Activated CD4-positive, alpha-beta T cell treated with anti-CD3 and anti-CD28 coated beads for 36 hours (primary cell): ENCODE results near the gene APBB1IP. TPM values are rescaled to one million over a fixed set of nuclear protein-coding genes. Genes with fewer than 3 reads are reported as not detected.
"Not testable (repeated sequence)": the region's sequence is repeated elsewhere in the genome, so short reads cannot be mapped to it uniquely, and the experiment has no call there.

ENCODE experiments used
- ATAC-seq: fragments of 200-7000 bp; cut with Tn5 transposase; one replicate; pipeline ENCODE4 v1.10.0; 2021; ENCODE audit warnings: mild to moderate bottlenecking, moderate library complexity
- CTCF ChIA-PET: fragments of 350-600 bp; sonication (Branson Sonifier 250); formaldehyde crosslinking; loops from one replicate; lab custom pipeline; 2021; ENCODE audit warnings: antibody characterized with exemption; lab: Charles Lee
- POLR2A ChIA-PET: fragments of 350-600 bp; sonication (Branson Sonifier 250); formaldehyde crosslinking; loops from one replicate; lab custom pipeline; 2021; ENCODE audit warnings: antibody characterized with exemption, inconsistent platforms; lab: Charles Lee
- DNase-seq: peaks from one replicate; pipeline ENCODE4 v3.0.0-alpha.2; 2020
- H3K27ac Mint-ChIP-seq: one replicate; pipeline ENCODE4 v1.8.0; 2021; ENCODE audit warnings: mixed read lengths
- H3K27me3 Mint-ChIP-seq: one replicate; pipeline ENCODE4 v1.8.0; 2021; ENCODE audit warnings: mixed read lengths
- H3K36me3 Mint-ChIP-seq: one replicate; pipeline ENCODE4 v1.8.0; 2021; ENCODE audit warnings: low read depth, mixed read lengths
- H3K4me1 Mint-ChIP-seq: one replicate; pipeline ENCODE4 v1.8.0; 2021; ENCODE audit warnings: mixed read lengths
- H3K4me3 Mint-ChIP-seq: one replicate; pipeline ENCODE4 v1.8.0; 2021; ENCODE audit warnings: mild to moderate bottlenecking, moderate library complexity, mixed read lengths
- H3K9me3 Mint-ChIP-seq: one replicate; pipeline ENCODE4 v1.8.0; 2021; ENCODE audit warnings: low read depth, mixed read lengths
- intact Hi-C, 2 experiments: fragments of 100-400 bp; cut with DNase I in 1 of 2; cut with micrococcal nuclease in 1 of 2; formaldehyde crosslinking; loops; one replicate each; pipeline versions ENCODE4 v1.14.2 to v1.15.1; 2022 to 2024; cut with DNase I, micrococcal nuclease
- total RNA-seq, 2 experiments: library from RNA; stranded (reverse); gene quantifications; one replicate each; pipeline ENCODE4 v1.2.3, GENCODE V29; 2021

Gene APBB1IP
- total RNA-seq, 2 experiments from 2014 or later = 53.3 to 66.4 TPM

GRCh38 chr10:26474845-26475244, 36.7 kb downstream of the APBB1IP start:
- POLR2A ChIA-PET, H3K27me3 Mint-ChIP-seq: not testable (repeated sequence)

GRCh38 chr10:26475386-26475785, 37.2 kb downstream of the APBB1IP start:
- intact Hi-C loops = loop anchor here (1.0 kb wide), 2 partner anchors 8 to 12 kb away; no protein-coding TSS in a partner anchor
- DNase-seq = no peak
- peak overlapping the region; percentile 47 for H3K4me3 Mint-ChIP-seq
- peaks cover 46% of the 10 kb centered on the region for H3K36me3 Mint-ChIP-seq
- ChIA-PET POLR2A (interaction anchor here (0.7 kb wide), 1 partner anchor 1827 kb away, joined by 8 read pairs; no protein-coding TSS in a partner anchor), CTCF (interaction anchor here (0.9 kb wide), 1 partner anchor 140 kb away, joined by 3 read pairs; no protein-coding TSS in a partner anchor)
- ATAC-seq = peak; percentile 8
- no peaks in the 10 kb centered on the region for H3K27me3 Mint-ChIP-seq
- H3K27ac Mint-ChIP-seq = peak overlapping the region; percentile 92
- peaks cover 2% of the 10 kb centered on the region for H3K9me3 Mint-ChIP-seq
- H3K4me1 Mint-ChIP-seq = peaks cover 85% of the 10 kb centered on the region

More at GRCh38 chr10:26474845-26475244, 36.7 kb downstream of the APBB1IP start:
- CTCF ChIA-PET = interaction anchor here (0.9 kb wide), 1 partner anchor 139 kb away, joined by 3 read pairs; no protein-coding TSS in a partner anchor
- Mint-ChIP-seq H3K36me3 (peaks cover 43% of the 10 kb centered on the region), H3K4me1 (peaks cover 83% of the 10 kb centered on the region), H3K27ac (peak overlapping the region; percentile 92), H3K4me3 (peak overlapping the region; percentile 47)
- DNase-seq, H3K9me3 Mint-ChIP-seq: not testable (repeated sequence)
- ATAC-seq = peak; percentile 47
- intact Hi-C loops = loop anchor here (1.0 kb wide), 2 partner anchors 8 to 12 kb away; no protein-coding TSS in a partner anchor

GRCh38 chr10:26477501-26477900, 39.4 kb downstream of the APBB1IP start:
- DNase-seq (no peak), ATAC-seq (no peak)
- peaks cover 2% of the 10 kb centered on the region for H3K9me3 Mint-ChIP-seq
- intact Hi-C loops = no loop called here
- POLR2A ChIA-PET = no interaction called here
- peak overlapping the region; percentile 89 for H3K27ac Mint-ChIP-seq
- no peaks in the 10 kb centered on the region for H3K27me3 Mint-ChIP-seq
- peaks cover 79% of the 10 kb centered on the region for H3K4me1 Mint-ChIP-seq
- H3K36me3 Mint-ChIP-seq = peaks cover 37% of the 10 kb centered on the region
- CTCF ChIA-PET = interaction anchor here (0.6 kb wide), 1 partner anchor 42 kb away, joined by 3 read pairs; no protein-coding TSS in a partner anchor
- H3K4me3 Mint-ChIP-seq = no peak overlapping the region

GRCh38 chr10:26478061-26478460, 39.9 kb downstream of the APBB1IP start:
- POLR2A ChIA-PET = no interaction called here
- H3K27me3 Mint-ChIP-seq = no peaks in the 10 kb centered on the region
- H3K27ac Mint-ChIP-seq = peak overlapping the region; percentile 89
- peaks cover 37% of the 10 kb centered on the region for H3K36me3 Mint-ChIP-seq
- H3K9me3 Mint-ChIP-seq = peaks cover 2% of the 10 kb centered on the region
- intact Hi-C loops = no loop called here
- CTCF ChIA-PET = interaction anchor here (0.6 to 0.9 kb wide), 2 partner anchors 36 to 42 kb away, joined by 3 to 4 read pairs; no protein-coding TSS in a partner anchor
- peak; percentile 36 for DNase-seq
- H3K4me1 Mint-ChIP-seq = peaks cover 77% of the 10 kb centered on the region
- peak overlapping the region; percentile 7 for H3K4me3 Mint-ChIP-seq
- ATAC-seq = no peak

- DNase-seq = peak; percentile 55
- Mint-ChIP-seq H3K36me3 (peaks cover 33% of the 10 kb centered on the region), H3K27me3 (no peaks in the 10 kb centered on the region), H3K4me1 (peaks cover 74% of the 10 kb centered on the region), H3K4me3 (peak overlapping the region; percentile 21), H3K9me3 (peaks cover 2% of the 10 kb centered on the region), H3K27ac (peak overlapping the region; percentile 94)
- ATAC-seq = peak; percentile 64
- ChIA-PET POLR2A (interaction anchor here (0.7 to 0.8 kb wide), 2 partner anchors 10 to 33 kb away, joined by 3 read pairs; no protein-coding TSS in a partner anchor), CTCF (interaction anchor here (0.5 to 1.0 kb wide), 2 partner anchors 12 to 109 kb away, joined by 3 to 4 read pairs; no protein-coding TSS in a partner anchor)
- intact Hi-C loops = loop anchor here in 1 of 2 experiments (10.0 kb wide), 1 partner anchor 1025 kb away; the partner anchor contains the start of gene RAB18
These were observed 41.8 kb downstream of the APBB1IP start for GRCh38 chr10:26479766-26480492.

- peaks cover 2% of the 10 kb centered on the region for H3K9me3 Mint-ChIP-seq
- H3K36me3 Mint-ChIP-seq = peaks cover 26% of the 10 kb centered on the region
- H3K4me3 Mint-ChIP-seq = no peak overlapping the region
- DNase-seq = no peak
- no peak for ATAC-seq
- peak overlapping the region; percentile 94 for H3K27ac Mint-ChIP-seq
- CTCF ChIA-PET = interaction anchor here (0.7 to 0.8 kb wide), 2 partner anchors 40 to 52 kb away, joined by 3 to 4 read pairs; no protein-coding TSS in a partner anchor
- intact Hi-C loops = loop anchor here in 1 of 2 experiments (10.0 kb wide), 1 partner anchor 1023 kb away; the partner anchor contains the start of gene RAB18
- peaks cover 74% of the 10 kb centered on the region for H3K4me1 Mint-ChIP-seq
- POLR2A ChIA-PET = interaction anchor here (0.6 kb wide), 1 partner anchor 20 kb away, joined by 3 read pairs; no protein-coding TSS in a partner anchor
- H3K27me3 Mint-ChIP-seq = no peaks in the 10 kb centered on the region
These were observed 43.2 kb downstream of the APBB1IP start for GRCh38 chr10:26481315-26481692.

- Mint-ChIP-seq H3K4me3 (peak overlapping the region; percentile 72), H3K27me3 (no peaks in the 10 kb centered on the region), H3K36me3 (peaks cover 24% of the 10 kb centered on the region), H3K4me1 (peaks cover 79% of the 10 kb centered on the region), H3K9me3 (peaks cover under 1% of the 10 kb centered on the region), H3K27ac (peak overlapping the region; percentile 95)
- CTCF ChIA-PET = no interaction called here
- POLR2A ChIA-PET = no interaction called here
- ATAC-seq = peak; percentile 20
- DNase-seq = peak; percentile 32
- intact Hi-C loops = loop anchor here in 1 of 2 experiments (10.0 kb wide), 1 partner anchor 1023 kb away; the partner anchor contains the start of gene RAB18
These were observed 43.9 kb downstream of the APBB1IP start for GRCh38 chr10:26481914-26482550.

DNA sequence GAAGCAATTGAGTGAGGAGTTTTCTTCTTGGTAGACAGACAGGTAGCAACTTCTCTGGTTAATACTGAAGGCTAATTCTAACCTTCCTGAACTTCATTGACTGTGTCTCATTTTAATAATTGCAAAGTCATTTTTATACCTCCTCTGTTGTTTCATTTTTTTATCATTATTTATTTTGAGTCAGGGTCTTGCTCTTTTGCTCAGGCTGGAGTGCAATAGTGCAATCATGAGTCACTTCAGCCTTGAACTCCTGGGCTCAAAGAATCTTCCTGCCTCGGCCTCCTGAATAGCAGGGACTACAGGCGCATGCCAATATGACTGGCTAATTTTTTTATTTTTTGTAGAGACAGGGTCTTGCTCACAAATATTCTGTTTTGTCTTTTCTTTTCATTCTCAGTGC, 45.4 kb downstream of the APBB1IP start:
- peak overlapping the region; percentile 43 for H3K4me3 Mint-ChIP-seq
- POLR2A ChIA-PET = no interaction called here
- peaks cover 15% of the 10 kb centered on the region for H3K36me3 Mint-ChIP-seq
- CTCF ChIA-PET = interaction anchor here (0.9 kb wide), 1 partner anchor 37 kb away, joined by 3 read pairs; no protein-coding TSS in a partner anchor
- intact Hi-C loops = loop anchor here in 1 of 2 experiments (10.0 kb wide), 1 partner anchor 1021 kb away; the partner anchor contains the start of gene RAB18
- no peaks in the 10 kb centered on the region for H3K27me3 Mint-ChIP-seq
- ATAC-seq = no peak
- H3K4me1 Mint-ChIP-seq = peaks cover 79% of the 10 kb centered on the region
- no peak for DNase-seq
- H3K27ac Mint-ChIP-seq = peak overlapping the region; percentile 88
- no peaks in the 10 kb centered on the region for H3K9me3 Mint-ChIP-seq

- Mint-ChIP-seq H3K4me1 (peaks cover 81% of the 10 kb centered on the region), H3K9me3 (no peaks in the 10 kb centered on the region), H3K27ac (peak overlapping the region; percentile 78), H3K4me3 (no peak overlapping the region), H3K27me3 (no peaks in the 10 kb centered on the region), H3K36me3 (peaks cover 12% of the 10 kb centered on the region)
- ChIA-PET CTCF (no interaction called here), POLR2A (interaction anchor here (2.2 kb wide), 1 partner anchor 43 kb away, joined by 6 read pairs; no protein-coding TSS in a partner anchor)
- DNase-seq (no peak), ATAC-seq (no peak)
- intact Hi-C loops = loop anchor here in 1 of 2 experiments (5.0 to 10.0 kb wide), 2 partner anchors 757 to 1019 kb away; partner anchors contain the start of genes ACBD5 and RAB18
These were observed 47.2 kb downstream of the APBB1IP start for GRCh38 chr10:26485150-26485941.

DNA sequence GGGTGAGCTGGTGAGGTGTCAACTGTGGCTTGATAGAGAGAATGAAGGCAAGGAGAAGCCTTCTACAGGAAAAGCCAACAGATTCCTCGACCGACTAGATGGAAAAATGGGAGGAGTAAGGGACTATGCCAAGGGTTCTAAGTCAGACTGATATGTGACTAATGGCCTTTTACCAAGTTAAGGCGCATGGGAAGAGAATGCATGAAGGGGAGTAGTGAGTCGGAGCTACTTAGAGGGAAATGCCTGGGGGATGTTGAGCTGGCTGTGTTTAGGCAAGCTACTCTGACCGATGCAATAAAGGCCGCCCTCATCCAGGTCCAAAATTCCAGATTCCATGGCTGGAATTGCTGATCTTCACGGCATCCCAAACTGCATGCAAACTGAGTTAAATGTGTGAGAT, 48.2 kb downstream of the APBB1IP start:
- Mint-ChIP-seq H3K36me3 (peaks cover 12% of the 10 kb centered on the region), H3K27ac (peak overlapping the region; percentile 97), H3K4me3 (peak overlapping the region; percentile 61), H3K27me3 (no peaks in the 10 kb centered on the region), H3K4me1 (peaks cover 76% of the 10 kb centered on the region), H3K9me3 (no peaks in the 10 kb centered on the region)
- CTCF ChIA-PET = interaction anchor here (0.8 to 1.2 kb wide), 2 partner anchors 27 to 151 kb away, joined by 3 read pairs; no protein-coding TSS in a partner anchor
- DNase-seq = no peak
- intact Hi-C loops = loop anchor here (2.0 to 10.0 kb wide), 5 partner anchors 48 to 1848 kb away; partner anchors contain the start of genes APBB1IP (in 2 of the 2), ABI1 (in 1 of the 2), ACBD5 (in 1 of the 2) and RAB18 (in 1 of the 2)
- ATAC-seq = no peak
- POLR2A ChIA-PET = interaction anchor here (2.2 kb wide), 1 partner anchor 44 kb away, joined by 6 read pairs; no protein-coding TSS in a partner anchor
